Astrocyte (in vitro differentiated cells and primary cell): Measurements from ENCODE around the gene FOXA2.

Experiments
- EZH2 ChIP-seq: IDR thresholded peaks from 2 replicates; pipeline ENCODE4 v1.6.1; 2012; ENCODE audit warnings: mild to moderate bottlenecking, low read length, inconsistent platforms; ENCODE audit not compliant: insufficient read depth
- TF ChIP-seq, protein P1 (sequence below): IDR thresholded peaks from 2 replicates; pipeline ENCODE4 v1.5.1; 2011; ENCODE audit warnings: low read depth, mild to moderate bottlenecking, inconsistent platforms, low read length, moderate library complexity; ENCODE audit not compliant: insufficient read depth

DNA sequence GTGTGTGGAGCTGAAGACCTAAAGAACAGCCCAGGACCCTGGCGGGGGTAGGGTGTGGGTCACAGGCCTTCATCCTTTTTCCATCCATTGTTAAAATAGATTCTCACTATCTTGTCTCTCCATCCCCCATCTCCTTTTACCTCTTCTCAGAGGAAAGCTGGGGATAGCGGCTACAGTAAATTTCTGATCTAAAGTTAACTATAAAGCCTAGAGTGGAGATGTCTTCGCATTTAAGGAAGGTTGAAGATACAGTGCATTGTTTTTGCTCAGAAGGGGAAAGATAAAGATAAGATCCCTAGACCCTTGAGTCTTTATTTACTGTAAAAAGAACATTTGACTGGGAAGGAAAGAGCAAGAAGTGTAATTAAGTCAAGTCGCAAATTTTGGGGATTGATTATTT lies 8.6 kb downstream of the FOXA2 start:
- TF ChIP-seq, protein P1, sequence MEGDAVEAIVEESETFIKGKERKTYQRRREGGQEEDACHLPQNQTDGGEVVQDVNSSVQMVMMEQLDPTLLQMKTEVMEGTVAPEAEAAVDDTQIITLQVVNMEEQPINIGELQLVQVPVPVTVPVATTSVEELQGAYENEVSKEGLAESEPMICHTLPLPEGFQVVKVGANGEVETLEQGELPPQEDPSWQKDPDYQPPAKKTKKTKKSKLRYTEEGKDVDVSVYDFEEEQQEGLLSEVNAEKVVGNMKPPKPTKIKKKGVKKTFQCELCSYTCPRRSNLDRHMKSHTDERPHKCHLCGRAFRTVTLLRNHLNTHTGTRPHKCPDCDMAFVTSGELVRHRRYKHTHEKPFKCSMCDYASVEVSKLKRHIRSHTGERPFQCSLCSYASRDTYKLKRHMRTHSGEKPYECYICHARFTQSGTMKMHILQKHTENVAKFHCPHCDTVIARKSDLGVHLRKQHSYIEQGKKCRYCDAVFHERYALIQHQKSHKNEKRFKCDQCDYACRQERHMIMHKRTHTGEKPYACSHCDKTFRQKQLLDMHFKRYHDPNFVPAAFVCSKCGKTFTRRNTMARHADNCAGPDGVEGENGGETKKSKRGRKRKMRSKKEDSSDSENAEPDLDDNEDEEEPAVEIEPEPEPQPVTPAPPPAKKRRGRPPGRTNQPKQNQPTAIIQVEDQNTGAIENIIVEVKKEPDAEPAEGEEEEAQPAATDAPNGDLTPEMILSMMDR: no peak
- no peak for TF ChIP-seq EZH2
